ENCODE data around the gene STAB2.

The STAB2 gene

GRCh38 chr12:103812789-103813188, 225.7 kb downstream of the STAB2 start:
- no peak for FAIRE-seq

GRCh38 chr12:103813426-103813825, 226.4 kb downstream of the STAB2 start:
- FAIRE-seq = no peak

GRCh38 chr12:103813949-103814348, 226.9 kb downstream of the STAB2 start:
- no peak for FAIRE-seq

GRCh38 chr12:103814436-103814835, 227.4 kb downstream of the STAB2 start:
- no peak for FAIRE-seq

Measured in G401.6 (cell line).